Measurements from ENCODE around the gene IL1RAPL1.
A peak's percentile ranks its signal among the peaks of the same experiment; 100 is the strongest.
"Not testable (repeated sequence)": the region's sequence is repeated elsewhere in the genome, so short reads cannot be mapped to it uniquely, and the experiment has no call there.

The IL1RAPL1 gene

DNA sequence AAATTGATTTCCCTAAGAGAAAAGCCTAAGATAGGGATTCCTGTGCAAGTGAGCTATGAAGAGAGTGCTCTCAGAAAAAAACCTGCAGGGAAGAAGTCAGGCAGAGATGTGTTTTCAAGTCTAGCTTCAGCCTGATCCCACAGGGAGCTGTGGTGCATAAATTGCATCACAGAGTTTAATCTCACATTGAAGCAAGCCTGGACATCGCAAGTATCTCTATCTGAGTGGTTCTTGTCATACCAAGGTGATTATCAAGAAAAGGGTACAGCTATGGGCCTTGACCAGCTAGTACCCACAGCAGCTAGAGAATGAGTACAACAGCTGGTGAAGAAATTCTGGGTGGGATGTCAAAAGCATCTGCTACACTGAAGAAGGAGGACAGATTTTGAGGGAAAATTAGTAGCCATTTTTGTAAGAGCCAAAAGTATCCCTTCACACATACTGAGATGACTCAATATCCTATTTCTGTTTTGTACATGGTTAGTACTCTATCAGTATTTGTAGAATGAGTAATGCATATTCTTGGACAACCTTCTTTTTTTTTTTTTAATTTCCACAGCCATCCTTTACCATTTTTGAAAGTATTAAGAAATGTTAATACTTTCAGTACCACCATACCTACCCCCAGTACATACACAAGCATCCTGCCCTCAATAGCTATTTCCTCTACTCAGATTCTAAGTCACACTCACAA is 708.9 kb downstream of the IL1RAPL1 start:
- no peak for DNase-seq

DNA sequence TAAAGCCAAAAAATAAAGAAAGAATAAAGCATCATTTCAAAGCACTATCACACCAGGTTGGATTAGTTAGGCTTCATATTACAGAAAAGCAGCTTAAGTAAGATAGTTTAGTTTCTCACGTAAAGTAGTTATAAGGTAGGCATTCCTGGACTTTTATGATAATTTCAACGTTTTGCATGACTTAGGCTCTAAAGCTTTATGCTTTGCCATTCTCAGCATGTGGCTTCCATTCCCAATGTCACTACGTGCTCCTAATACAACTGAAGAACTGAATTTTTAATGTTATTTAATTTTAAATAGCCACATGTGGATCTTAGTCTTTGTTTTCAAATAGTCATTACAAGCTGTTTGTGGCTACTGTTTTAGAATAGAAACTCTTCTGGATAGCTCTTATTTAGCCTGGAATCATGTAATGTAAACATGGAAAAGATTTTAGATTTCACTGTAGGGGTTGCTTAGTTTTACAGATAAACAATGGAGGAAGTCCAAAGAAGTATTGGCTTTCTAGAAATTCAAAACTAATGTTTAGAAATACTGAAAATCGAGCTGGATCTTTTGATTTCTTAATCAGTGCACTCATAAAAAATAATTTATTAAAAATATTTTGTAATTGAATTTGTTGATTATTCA is 710.0 kb downstream of the IL1RAPL1 start:
- DNase-seq = no peak

DNA sequence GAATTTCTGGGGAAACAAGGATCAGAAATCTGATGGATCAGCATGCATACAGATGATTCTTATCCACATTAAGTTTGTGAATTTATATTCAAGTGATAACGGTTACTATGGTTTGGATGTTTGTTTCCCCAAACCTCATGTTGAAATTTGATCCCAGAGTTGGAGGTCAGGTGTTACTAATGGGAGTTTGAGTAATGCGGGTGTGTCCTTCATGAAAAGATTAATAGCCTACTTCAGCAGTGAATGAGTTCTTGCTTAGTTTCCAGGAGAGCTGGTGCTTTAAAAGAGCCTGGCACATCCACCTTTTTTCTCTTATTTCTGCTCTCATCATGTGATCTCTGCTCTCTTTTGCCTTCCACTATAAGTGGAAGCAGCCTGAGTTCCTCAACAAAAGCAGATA is 712.4 kb downstream of the IL1RAPL1 start:
- DNase-seq = peak; percentile 25 to 65

DNA sequence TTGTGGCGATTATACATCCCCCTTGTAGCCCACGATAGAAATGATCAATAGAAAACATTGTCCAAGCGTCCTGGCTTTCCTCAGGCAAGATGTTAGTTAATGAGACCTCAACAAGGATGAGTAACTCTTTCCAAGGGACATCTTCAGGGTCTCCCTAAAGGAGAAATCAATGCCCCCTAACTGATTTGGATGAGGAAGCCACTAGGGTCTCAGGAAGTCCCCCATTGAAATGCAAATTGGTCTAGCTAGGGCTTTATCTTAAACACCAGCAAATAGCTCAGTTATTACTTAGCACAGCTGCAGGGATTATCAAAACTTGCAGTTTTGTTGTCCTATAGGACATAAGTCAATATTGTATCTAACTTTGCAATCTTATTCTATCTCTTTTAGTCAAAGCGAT is 721.5 kb downstream of the IL1RAPL1 start:
- no peak for DNase-seq

DNA sequence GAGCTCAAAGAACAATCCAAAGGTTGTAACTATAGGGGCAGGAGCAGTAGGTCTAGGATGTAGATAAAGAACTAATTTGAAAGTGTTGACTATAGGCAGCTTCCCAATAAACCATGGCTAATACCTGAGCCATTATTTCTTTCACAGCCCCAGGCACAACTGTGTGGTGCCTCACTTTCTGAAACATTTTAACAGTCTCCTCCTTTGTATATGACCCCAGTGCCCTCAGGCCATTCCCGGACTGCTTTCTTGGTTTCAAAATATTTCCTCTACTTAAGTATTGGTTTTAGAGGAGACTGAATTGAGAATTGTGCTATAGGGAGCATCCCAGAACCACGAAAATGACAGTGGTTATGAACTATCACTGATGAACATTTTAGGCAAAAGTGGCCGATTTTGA is 728.7 kb downstream of the IL1RAPL1 start:
- DNase-seq = no peak

DNA sequence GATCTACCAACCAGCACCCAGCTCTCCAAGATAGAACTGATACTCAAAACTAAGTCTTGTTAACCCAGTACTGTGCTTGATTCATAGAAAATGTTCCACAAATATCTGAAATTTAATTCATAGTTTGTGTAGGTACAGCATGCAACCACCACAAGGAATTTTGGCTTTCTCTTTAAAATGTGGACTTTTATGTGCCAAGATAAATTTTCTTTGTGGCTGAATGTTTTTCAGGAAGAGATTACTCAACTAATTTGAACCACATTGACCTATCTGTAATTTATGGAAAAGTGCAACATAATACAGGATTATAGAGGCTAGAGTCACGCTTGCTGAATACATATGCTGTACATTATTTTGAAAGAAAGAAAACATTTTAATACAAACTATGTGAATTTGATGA is 730.8 kb downstream of the IL1RAPL1 start:
- DNase-seq = no peak

DNA sequence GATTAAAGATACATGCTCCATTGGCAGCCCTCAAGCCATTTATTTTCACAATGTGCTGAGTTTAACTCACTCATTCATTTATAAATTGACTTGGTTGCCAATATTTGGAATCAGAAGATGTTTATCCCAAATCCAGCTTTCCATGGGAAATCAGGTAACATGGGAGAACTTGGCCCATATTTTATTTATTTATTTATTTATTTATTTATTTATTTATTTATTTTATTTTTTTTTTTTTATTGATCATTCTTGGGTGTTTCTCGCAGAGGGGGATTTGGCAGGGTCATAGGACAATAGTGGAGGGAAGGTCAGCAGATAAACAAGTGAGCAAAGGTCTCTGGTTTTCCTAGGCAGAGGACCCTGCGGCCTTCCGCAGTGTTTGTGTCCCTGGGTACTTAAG is 745.2 kb downstream of the IL1RAPL1 start:
- DNase-seq = not testable (repeated sequence)

DNA sequence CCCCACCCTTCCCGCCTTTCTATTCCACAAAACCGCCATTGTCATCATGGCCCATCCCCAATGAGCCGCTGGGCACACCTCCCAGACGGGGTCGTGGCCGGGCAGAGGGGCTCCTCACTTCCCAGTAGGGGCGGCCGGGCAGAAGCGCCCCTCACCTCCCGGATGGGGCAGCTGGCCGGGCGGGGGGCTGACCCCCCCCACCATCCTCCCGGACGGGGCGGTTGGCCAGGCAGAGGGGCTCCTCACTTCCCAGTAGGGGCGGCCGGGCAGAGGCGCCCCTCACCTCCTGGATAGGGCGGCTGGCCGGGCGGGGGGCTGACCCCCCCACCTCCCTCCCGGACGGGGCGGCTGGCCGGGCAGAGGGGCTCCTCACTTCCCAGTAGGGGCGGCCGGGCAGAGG is 745.8 kb downstream of the IL1RAPL1 start:
- DNase-seq = not testable (repeated sequence)

DNA sequence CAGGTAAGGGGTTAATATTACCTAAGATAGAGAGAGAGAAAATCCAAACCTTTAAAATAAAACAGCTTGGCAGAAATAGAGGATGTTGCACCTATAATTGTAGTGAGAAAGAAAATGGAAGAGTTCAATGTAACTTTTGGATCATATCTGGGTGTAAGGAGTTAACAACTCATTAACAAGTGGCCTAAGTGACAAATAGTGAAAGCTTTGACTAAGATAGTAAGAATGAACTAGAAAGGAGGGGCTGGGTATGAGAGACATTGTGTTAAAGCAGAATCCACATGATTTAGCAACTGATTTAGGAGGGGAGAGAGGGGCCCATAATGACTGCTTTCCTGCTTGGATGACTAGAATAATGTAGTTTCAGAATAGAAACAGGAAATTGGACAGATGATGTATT is 761.0 kb downstream of the IL1RAPL1 start:
- DNase-seq = no peak

DNA sequence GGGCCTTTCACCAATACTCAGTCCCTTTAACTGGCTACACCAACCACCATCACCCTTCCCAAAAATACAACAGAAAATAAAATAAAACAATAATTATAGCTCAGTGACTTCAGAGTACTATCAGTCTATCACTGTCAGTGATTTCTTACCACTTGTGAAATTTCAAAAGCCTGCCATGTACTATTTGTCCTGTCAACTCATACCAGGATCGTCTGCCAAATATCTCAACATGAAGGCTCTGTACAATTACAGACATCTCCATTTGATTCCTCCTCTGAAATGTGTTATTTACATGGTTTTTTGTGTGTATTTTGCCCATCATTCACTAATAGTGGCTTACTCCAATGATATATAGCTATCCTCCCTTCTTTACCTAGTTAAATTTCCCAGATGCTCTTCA is 772.0 kb downstream of the IL1RAPL1 start:
- DNase-seq = no peak

DNA sequence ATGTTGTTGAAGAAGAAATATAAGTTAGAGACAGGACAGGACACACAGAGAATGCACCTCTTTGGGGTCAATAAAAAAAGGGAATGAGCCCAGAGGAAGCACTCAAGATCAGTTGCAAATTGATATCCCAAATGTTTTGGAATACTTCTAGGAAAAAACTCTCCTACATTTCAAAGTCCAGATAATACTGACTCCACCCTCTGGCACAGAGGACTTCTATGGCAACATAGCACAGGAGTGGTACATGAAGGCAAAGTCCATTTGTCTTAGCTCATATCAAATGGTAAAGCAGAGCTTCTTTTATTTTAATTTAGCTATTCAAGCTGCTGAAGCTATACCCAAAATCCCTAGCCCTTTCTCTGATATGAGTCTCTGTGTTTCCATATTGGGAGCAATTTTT is 787.5 kb downstream of the IL1RAPL1 start:
- not testable (repeated sequence) for DNase-seq

DNA sequence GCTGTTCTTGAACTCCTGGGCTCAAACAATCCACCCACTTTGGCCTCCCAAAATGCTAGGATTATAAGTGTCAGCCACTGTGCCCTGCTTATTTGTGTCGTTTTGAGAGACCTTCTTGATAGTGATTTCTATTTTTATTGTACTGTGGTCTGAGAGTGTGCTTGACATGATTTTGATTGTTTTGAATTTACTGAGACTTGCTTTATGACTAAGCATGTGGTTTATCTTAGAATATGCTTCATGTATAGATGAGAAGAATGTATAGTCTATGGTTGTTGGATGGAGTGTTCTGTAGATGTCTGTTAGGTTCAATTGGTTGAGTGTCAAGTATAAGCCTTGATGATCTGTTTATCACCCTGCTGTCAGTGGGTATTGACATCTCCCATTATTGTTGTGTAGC is 789.3 kb downstream of the IL1RAPL1 start:
- no peak for DNase-seq

DNA sequence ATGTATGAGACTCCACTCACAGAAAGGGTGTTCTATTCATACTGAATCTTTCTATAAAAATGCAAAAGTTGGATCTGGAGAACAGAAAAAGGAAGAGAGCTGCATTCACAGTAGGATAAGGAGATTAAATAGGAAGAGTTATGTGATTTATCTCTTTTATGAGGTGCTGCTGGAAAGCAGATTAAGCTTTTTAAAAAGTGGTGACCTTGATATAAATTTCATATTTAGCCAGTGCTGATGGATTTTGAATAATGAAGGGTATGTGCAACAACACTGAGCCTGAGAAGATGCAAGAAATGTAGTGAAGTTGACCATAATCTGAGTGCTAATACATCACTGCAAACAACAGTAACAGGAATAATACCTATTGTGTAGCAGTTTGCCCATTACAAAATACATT is 795.6 kb downstream of the IL1RAPL1 start:
- DNase-seq = no peak

DNA sequence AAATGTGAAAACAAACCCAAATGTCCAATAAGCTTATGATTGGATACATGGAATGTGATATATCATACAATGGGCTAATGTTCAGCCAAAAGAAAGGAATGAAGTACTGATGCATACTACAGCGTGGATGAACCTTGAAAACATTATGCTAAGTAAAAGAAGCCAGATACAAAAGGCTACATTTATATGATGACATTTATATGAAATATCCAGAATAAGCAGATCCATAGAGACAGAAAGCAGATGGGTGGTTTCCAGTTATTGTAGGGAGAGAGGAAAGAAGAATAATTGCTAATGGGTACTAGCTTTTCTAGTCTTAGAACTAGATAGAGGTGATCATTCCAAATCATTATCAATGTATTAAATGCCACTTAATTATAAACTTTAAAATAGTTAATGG is 801.3 kb downstream of the IL1RAPL1 start:
- no peak for DNase-seq

DNA sequence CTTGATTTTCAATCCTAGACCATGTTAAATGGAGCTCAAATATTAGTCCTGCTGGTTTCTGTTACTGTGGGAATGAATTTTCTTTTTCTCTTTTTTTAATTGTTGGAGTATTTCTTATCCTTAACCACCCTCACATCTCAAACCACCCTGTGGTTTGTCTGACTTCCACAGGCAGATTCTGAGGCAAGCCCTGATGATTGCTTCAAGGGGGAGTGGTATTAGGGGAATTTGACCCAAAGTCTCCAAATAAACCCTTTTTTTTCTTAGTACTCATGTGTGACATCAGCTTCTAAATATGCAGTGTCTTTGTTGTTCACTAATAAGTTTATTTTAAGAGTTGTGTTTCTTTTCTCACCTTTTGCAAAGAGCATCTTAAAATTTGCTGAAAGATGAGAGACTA is 810.3 kb downstream of the IL1RAPL1 start:
- DNase-seq = no peak

DNA sequence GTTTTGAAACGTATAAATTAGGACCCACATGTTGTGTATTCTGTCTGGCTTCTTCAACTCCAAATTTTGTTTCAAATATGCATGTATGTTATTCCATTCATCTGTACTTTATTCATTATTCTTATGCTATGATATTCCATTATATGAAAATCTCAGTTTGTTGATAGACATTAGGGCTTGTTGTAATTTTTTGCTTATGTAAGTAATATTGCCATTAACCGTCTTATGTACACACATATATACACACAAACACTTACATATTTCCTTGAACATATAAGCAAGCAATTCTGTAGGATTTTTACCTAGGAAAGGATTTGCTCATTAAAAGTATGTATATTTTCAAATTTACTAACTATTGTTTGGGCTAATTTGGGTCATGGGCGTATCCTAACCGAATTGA is 820.1 kb downstream of the IL1RAPL1 start:
- DNase-seq = no peak

DNA sequence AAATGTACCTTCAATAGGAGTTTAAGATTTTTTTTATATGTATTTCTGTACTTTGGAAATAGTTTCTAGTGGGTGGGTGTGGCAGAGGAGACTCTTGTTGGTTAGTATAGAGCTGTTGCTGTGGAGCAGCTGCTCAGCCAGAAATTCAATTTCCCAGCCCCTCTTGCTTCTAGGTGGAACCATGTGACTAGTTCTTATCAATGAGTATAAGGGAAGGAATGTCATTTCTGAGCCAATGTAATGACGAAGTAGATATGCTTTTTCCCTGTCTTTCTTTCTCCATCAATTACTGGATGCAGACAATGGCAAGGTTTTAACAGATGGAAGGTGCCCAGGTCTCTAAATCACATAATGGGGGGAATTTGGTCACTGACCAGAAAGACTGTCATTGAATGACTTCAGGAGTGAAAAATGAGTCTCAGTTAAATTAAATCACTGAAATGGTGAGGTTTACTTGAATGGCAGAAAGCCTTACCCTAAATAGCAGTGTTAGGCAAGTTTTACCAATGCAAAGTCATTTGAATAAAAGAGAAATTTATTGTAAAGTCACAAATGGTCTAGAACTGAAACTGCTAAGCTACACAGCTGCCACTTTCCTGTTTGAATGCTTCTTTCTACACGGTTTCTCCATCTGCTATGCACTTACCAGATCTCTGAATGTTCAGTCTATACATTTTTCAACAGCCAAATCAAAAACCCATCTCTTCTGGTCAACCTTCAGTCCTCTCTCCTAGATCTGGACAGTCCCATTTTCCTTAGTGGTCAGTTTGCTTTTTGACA is 832.7 kb downstream of the IL1RAPL1 start:
- no peak for DNase-seq

DNA sequence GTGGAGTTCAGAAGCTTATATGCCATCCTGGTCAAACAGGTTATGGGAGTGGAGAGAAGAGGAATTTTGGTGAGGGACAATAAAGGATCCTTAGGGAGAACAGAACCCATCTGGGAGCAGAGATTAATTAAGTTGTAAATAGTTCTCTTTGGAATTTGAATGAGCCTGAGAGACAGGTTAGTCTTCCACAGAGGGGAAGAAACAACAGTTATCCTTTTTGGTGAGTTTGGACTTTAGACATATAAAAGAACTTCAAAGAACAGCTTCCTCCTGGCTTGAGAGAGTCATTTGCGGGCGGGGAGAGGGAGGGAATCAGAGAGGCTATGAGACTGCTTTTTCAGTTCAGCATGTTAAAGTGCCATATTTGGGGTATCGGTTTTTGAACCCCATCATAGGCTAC is 834.8 kb downstream of the IL1RAPL1 start:
- DNase-seq = no peak

DNA sequence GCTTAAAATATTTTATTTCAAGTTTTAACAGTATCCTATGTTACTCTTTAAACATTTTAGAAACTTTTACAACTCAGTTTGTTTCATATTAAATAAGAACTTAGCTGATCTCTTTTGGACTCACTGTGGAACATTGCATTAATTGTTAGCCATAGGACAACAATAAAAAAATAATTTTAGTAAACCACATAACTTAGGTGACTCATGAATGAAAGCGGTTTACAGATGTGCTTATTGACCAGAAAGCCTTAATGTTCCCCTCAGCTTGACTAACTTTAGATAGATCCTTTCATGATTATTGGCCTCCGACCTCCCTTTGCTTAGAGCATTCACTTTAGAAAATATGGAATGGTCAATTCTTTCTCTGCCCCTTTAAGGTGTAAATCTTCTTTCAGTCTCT is 844.6 kb downstream of the IL1RAPL1 start:
- no peak for DNase-seq

DNA sequence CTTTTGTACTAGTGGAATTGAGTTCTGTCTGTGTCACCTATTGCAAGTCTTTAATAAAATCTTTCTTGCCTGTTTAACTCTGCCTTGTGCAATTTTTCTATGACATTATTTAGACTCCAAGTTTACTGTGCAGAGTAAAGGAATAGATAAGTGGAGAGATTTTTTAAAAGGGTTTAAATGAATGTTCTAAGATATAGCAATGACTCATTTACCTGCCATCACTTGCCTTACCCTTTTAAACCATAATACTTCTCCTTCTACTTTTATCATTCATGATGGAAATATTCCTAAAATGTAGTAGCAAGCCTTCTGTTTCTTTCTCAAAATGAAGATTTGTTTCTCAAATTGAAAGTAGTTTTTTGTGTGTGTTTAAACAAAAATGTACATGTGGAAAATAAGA is 845.3 kb downstream of the IL1RAPL1 start:
- DNase-seq = no peak

DNA sequence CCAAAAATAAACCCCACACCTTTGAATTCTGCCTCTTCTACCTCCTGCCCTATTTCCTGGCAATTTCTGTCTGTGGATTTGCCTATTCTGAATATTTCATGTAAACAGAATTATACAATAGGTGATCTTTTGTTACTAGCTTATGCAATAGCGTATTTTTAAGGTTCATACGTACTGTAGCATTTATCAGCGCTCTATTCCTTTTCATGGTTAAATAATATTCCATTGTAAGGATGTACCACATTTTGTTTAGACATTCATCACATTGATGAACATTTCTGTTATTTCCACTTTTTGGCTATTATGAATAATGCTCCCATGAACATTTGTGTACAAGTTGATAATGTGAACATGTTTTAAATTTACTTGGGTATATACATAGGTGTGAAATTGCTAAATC is 847.7 kb downstream of the IL1RAPL1 start:
- no peak for DNase-seq

DNA sequence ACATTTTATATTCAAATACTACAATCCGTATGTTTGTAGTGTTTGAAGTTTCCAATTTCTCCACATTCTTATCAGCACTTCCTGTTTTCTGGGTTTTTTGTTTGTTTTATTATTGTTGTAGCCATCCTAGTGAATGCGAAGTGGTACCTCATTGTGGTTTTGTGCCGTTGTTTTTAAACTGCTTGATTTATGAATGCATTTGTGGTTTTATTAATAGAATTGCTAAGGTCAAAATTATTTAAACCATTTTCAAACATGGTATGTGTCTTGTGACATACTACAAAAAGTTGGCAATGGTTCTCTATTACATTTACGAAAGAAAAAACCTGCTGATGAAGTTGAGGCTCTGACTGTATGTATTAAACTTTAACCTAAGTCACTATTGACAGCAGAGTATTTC is 848.1 kb downstream of the IL1RAPL1 start:
- DNase-seq = no peak

DNA sequence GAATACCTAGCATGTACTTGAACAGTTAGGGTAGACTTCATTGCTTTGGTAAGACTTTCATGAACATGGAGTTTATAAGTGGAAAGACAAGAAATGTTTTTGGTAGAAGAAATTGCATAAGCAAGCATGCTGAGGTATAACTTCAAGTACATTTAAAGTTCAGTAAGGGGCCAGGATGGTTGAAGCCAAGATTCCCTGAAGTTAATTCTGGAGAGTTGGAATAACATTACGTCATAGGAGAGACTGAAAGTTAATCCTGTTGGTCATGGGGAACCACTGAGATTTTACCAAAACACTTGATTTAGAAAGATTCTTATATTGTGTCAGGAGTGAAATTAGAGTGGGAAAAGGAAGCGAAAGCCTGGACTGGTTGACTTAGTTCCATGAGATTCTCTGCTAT is 860.6 kb downstream of the IL1RAPL1 start:
- DNase-seq = no peak

DNA sequence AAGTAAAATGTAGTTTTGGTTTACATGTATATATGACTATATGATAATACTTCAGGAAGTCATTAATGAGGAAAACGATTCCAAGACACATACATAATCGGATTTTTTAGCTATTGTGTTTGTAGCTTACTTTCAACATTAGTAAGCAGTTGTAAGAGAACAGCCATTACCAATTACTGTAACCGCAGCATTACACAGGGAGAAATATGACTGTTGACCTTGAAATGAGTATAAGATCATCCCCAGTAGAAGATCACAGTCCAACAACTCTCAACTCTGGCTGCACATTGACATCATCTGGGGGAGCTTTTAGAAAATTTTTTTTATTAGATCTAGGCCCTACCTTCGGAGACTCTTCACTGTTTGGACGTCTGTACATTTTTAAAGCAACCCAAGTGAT is 866.1 kb downstream of the IL1RAPL1 start:
- DNase-seq = no peak

Data from NCI-H187 (cell line).